GM19240 (cell line): ENCODE data around the gene PRSS36.
A peak's percentile ranks its signal among the peaks of the same experiment; 100 is the strongest.
"Not testable (repeated sequence)": the region's sequence is repeated elsewhere in the genome, so short reads cannot be mapped to it uniquely, and the experiment has no call there.

ENCODE experiments used
- DNase-seq: peaks from one replicate; pipeline ENCODE4 v3.0.0; 2011; ENCODE audit warnings: low spot score; ENCODE audit not compliant: insufficient read length

PRSS36 gene

GRCh38 chr16:31142109-31143010 lies 7.5 kb downstream of the PRSS36 start:
- peak; percentile 100 for DNase-seq

- DNase-seq = no peak
Measured at GRCh38 chr16:31141489-31142108, 8.3 kb downstream of the PRSS36 start.

GRCh38 chr16:31141071-31141469 lies 8.8 kb downstream of the PRSS36 start:
- DNase-seq = not testable (repeated sequence)

DNA sequence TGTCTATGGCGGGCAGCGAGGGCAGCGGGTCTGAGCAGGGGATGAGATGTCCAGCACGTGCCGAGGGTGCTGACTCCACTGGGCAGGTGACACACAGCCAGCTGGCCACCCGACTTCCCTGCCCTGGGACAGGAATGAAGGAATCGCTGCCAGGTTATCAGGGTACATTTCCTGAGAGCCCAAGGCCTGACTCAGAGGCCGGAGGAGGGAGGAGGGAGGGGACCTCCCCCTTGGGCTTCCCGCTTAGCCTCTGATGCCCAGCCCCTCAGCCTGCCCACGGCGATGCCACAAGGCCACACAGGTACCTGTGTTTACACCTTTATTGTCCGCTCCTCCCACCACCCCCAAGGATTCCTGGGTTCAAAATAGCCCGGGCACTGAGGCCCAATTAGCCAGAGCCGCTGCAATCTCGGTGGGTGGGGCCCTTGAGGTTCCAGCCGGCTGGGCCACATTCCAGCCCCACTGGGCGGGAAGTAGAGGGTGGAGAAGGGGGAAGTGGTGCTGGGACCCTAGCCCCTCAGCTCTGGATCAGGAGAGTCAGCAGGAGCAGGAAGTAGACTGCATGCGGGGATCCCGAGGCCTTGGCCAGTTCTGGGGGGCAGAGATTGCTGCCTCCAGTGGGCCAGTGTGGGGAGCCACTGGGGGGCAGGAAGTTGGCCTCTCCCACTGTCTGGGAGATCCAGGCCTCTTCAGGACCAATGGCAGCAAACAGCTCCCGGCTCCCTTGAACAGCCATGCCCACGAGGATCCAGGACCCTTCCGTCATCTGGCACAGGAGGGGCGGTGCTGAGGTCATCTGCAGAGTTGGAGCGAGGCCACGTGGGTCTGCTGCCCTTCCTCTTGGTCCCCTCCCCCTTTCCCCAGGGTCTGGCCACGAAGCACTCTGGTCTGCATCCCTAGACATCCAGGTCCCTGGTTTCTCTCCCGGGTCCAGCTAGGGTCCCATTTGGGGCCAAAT lies 11.0 kb downstream of the PRSS36 start:
- no peak for DNase-seq

DNA sequence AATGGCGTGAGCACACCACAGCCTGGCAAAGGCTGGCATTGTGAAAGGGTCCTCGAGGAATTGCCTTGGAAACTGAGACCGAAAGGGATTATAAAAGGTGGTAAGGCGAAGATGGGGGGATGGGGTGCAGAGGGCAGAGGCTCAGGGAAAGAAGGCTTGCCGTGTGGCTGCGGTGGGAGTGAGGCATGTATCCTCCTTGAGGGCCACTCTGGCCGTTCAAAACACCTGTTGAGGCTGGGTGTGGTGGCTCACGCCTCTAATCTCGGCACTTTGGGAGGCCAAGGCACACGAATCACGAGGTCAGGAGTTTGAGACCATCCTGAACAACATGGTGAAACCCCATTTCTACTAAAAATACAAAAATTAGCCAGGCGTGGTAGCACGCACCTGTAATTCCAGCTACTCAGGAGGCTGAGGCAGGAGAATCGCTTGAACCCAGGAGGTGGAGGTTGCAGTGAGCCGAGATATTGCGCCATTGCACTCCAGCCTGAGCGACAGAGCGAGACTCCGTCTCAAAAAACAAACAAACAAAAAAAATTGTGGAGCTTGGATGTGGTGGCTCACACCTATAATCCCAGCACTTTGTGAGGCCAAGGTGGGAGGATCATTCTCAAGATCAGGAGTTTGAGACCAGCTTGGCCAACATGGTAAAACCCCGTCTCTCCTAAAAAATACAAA lies 12.9 kb downstream of the PRSS36 start:
- DNase-seq = not testable (repeated sequence)

DNA sequence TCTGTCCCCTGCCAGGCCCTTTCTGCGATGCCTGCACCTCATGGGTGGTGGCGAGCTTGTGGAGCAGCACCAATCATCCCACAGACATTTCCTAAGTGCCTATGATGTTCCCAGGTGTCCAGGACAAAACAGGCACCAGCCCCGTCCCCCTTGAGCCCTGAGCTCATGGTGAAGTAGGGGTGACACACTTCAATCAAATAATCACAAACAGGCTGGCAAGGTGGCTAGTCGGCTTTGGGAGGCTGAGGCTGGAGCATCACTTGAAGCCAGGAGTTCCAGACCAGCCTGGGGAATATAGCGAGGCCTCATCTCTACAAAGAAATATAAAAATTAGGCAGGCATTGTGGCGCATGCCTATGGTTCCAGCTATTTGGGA lies 13.6 kb downstream of the PRSS36 start:
- no peak for DNase-seq

DNA sequence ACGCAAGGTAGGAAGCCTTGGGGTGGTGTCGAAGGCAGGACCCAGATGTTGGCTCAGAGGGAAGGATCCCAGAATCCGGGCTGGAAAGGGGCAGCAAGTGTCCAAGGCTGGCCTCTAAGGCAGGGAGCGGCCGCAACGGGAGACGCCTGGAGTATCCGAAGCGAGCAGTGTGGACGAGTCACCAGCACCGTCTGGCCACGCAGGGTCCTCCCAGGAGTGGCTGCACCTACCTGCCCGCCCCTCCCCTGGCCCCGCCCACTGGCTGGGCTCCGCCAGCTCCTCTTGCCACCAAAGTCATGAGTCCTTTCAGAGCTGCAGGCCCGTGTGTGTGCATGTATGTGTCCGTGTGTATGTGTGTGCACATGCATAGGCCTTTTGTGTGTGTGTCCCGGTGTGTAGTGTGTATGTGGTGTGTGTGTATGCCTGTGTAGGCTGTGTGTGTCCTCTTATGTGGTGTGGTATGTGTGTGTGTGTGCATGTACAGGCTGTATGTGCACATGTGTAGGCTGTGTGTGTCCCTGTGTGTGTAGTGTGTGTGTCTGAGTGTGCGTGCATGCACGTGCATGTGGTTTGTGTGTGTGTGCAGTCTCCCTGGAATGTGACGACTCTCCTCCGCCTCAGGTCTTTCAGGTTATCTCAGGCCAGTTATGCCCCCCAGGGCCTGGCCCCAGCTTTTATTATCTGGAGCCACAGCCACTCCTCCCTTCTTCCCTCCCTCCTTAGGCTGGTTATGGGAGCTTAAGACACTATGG lies 14.2 kb downstream of the PRSS36 start, which contains the start of gene PRSS8:
Gene PRSS8, minus strand, starts transcription at position 193 of the 752 bp plus-strand sequence. CDS start 229 bp downstream, outside the sequence.
- no peak for DNase-seq

GRCh38 chr16:31134625-31135534 lies 15.0 kb downstream of the PRSS36 start:
- DNase-seq = no peak

DNA sequence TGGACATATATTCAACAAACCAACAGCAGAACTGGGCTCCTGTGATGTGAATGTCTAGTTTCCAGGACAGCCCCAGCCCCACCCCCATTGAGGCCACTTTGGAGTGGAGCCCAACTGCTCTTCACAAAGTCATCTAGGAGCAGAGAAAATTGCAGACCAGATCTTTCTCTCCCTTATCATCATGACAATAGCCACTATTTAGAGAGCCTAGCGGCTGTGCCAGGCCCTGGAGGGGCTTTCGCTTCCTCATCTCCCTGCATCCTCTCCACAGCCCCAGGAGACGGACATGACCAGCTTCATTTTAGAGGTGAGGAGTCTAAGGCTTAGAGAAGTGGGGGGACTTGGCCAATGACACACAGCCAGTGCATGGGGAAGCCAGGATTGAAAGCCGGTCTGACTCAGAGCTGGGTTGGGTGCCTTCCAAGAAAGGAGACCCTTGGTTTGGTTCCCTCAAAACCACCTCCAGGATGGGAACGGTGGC lies 15.7 kb downstream of the PRSS36 start:
- no peak for DNase-seq

GRCh38 chr16:31133046-31133501 lies 16.8 kb downstream of the PRSS36 start:
- no peak for DNase-seq

- DNase-seq = no peak
Measured at GRCh38 chr16:31132303-31132979, 17.4 kb downstream of the PRSS36 start.

DNA sequence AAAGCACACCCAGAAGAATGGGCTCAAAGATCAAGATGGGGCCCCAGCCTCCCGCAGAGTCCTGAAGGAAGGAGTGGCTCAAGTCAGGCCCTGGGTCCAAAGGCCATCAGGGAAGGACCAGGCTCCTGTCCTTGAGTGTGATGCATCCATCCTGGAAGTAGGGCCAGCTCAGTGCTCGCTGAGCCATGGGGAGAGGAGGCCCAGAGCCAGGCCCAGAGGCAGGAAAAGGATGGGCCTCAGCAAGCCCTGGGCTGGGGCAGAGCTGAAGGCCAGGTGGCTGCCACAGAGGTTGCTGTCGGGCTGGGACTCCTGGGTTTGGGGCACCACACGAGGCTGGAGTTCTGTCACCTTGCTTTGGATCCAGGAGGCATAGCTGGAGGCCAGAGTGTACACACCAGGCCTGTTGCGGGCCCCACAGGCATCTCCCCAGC lies 18.0 kb downstream of the PRSS36 start:
- no peak for DNase-seq

DNA sequence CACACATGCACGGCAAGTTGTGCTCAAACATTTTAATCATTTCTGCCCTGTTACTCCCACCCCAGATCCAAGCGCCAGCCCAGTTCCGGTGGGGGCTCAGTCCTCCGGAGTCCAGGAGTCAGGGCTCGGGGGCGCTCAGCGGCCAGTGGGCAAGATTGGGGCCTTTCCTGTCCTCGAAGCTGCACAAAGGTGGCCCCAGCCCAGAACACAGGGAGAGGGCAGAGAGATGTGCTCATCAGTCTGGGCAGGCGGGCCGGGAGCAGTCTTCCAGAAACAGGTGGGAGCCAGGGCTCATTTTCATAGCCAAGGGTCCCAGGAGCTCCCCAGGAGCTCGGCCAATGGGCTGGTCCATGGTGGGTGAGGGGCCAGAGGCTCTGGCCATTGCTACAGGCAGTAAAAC lies 18.4 kb downstream of the PRSS36 start:
- DNase-seq = no peak

- no peak for DNase-seq
Measured at GRCh38 chr16:31130899-31131298, 19.0 kb downstream of the PRSS36 start.

- DNase-seq = no peak
Measured at GRCh38 chr16:31130336-31130891, 19.5 kb downstream of the PRSS36 start.

DNA sequence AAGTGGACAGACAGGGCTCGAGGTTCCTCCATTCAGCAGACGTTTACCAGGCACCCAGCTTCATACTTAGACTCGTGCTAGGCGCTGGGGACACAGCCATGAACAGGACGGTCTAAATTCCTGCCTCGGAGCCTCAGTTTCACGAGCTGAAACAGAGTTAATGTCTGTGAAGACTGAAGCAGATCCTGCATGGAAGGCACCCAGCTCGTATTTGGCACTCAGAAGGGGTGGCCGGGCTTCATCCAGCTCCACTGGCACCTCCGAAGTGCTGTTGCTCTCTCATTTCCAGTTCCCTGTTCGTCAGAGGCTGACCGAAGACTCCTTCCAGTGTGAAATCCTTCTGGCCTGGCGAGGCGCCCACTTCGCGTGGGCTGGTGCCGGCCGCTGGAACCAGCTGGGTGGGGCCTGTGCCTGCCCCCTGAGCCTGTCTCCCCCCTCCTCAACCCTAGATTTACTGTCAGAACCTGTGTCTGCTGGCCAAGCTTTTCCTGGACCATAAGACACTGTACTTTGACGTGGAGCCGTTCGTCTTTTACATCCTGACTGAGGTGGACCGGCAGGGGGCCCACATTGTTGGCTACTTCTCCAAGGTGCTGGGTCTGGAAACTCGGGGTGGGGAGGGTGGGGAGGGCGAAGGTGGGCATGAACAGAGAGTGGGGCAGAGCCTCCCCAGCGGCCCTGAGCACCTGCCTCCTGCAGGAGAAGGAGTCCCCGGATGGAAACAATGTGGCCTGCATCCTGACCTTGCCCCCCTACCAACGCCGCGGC lies 20.1 kb downstream of the PRSS36 start:
- DNase-seq = no peak
